ENCODE measurements around the gene HMGCS2.
"Not testable (repeated sequence)": the region's sequence is repeated elsewhere in the genome, so short reads cannot be mapped to it uniquely, and the experiment has no call there.

Gene HMGCS2

GRCh38 chr1:119732465-119733168 lies 36.1 kb downstream of the HMGCS2 start:
- peak in 49 of 56 donors; percentile 20 to 77 (median 59) for DNase-seq

- DNase-seq: peak in 1 of 56 donors; percentile 62
Observed at GRCh38 chr1:119731741-119732430, 36.8 kb downstream of the HMGCS2 start.

- DNase-seq: no peak
Observed at GRCh38 chr1:119731060-119731459, 37.6 kb downstream of the HMGCS2 start.

GRCh38 chr1:119729044-119729443 lies 39.7 kb downstream of the HMGCS2 start:
- no peak for DNase-seq

GRCh38 chr1:119727991-119728390 lies 40.7 kb downstream of the HMGCS2 start:
- DNase-seq: no peak

- no peak for DNase-seq
Observed at GRCh38 chr1:119725626-119726025, 43.1 kb downstream of the HMGCS2 start.

- no peak for DNase-seq
Observed at GRCh38 chr1:119724611-119725218, 44.0 kb downstream of the HMGCS2 start.

- DNase-seq: no peak
Observed at GRCh38 chr1:119721896-119722295, 46.8 kb downstream of the HMGCS2 start.

- DNase-seq: no peak
Observed at GRCh38 chr1:119720866-119721440, 47.8 kb downstream of the HMGCS2 start.

- no peak for DNase-seq
Observed at GRCh38 chr1:119718972-119719371, 49.7 kb downstream of the HMGCS2 start.

- no peak for DNase-seq
Observed at GRCh38 chr1:119718409-119718808, 50.3 kb downstream of the HMGCS2 start.

GRCh38 chr1:119715542-119715941 lies 53.2 kb downstream of the HMGCS2 start:
- peak in 22 of 56 donors; percentile 4 to 53 (median 20) for DNase-seq

GRCh38 chr1:119714583-119714982 lies 54.1 kb downstream of the HMGCS2 start:
- DNase-seq: peak in 2 of 56 donors; percentile 7 to 20

GRCh38 chr1:119713749-119714456 lies 54.8 kb downstream of the HMGCS2 start:
- peak in 39 of 56 donors; percentile 7 to 79 (median 48) for DNase-seq

GRCh38 chr1:119713039-119713748 lies 55.5 kb downstream of the HMGCS2 start:
- DNase-seq: peak in 36 of 56 donors; percentile 4 to 65 (median 36)

GRCh38 chr1:119712342-119713038 lies 56.2 kb downstream of the HMGCS2 start:
- DNase-seq: peak in 50 of 56 donors; percentile 20 to 86 (median 66)

GRCh38 chr1:119711804-119712341 lies 56.8 kb downstream of the HMGCS2 start, which contains the start of gene PHGDH:
TSS of gene PHGDH (plus strand) at chr1:119711934. CDS start at chr1:119712023, 89 bp downstream.
- peak in 51 of 56 donors; percentile 17 to 79 (median 58) for DNase-seq

GRCh38 chr1:119711356-119711803 lies 57.3 kb downstream of the HMGCS2 start:
- not testable (repeated sequence) for DNase-seq

GRCh38 chr1:119706599-119706998 lies 62.1 kb downstream of the HMGCS2 start:
- not testable (repeated sequence) for DNase-seq
